Muscle of arm (tissue), 12 donors: Measurements from ENCODE around the gene ARL10. TPM values are rescaled to one million over a fixed set of nuclear protein-coding genes. Genes with fewer than 3 reads are reported as not detected.

Source experiments
- polyA plus RNA-seq, 12 donors: library from polyadenylated mRNA; unstranded; fragments of 120-200 nt; gene quantifications; one replicate each; pipeline ENCODE4 v1.2.1, GENCODE V29; 2013; ENCODE audit not compliant: insufficient read length in 12 of 12

Gene ARL10
- polyA plus RNA-seq, 12 donors: 4.9 to 37.8 (median 10.9) TPM

Other genes with a start within 250 kb of the ARL10 start
- 10 to 100 TPM in 11 of 12 donors, not detected in 1; 11.1 to 24.0 (median 15.2) TPM for gene SIMC1, start 127.1 kb upstream of the ARL10 start, polyA plus RNA-seq
- 10 to 100 TPM in 11 of 12 donors, not detected in 1; 30.5 to 77.7 (median 65.3) TPM for gene KIAA1191, start 3.7 kb upstream of the ARL10 start, polyA plus RNA-seq
- gene NOP16, start 23.1 kb downstream of the ARL10 start, polyA plus RNA-seq: 10 to 100 TPM in 10 of 12 donors, not detected in 2; 21.8 to 30.9 (median 26.4) TPM
- 100 to 1,000 TPM in 11 of 12 donors, not detected in 1; 110 to 188 (median 155) TPM for gene HIGD2A, start 23.3 kb downstream of the ARL10 start, polyA plus RNA-seq
- 100 to 1,000 TPM in 1 of 12 donors, 10 to 100 TPM in 10, not detected in 1; 41.8 to 132 (median 49.0) TPM for gene CLTB, start 51.1 kb downstream of the ARL10 start, polyA plus RNA-seq
- 10 to 100 TPM in 11 of 12 donors, not detected in 1; 23.1 to 35.6 (median 28.3) TPM for gene FAF2, start 82.9 kb downstream of the ARL10 start, polyA plus RNA-seq
- gene RNF44, start 171.9 kb downstream of the ARL10 start, polyA plus RNA-seq: 10 to 100 TPM in 11 of 12 donors, not detected in 1; 22.1 to 66.4 (median 30.7) TPM
- 10 to 100 TPM in 1 of 12 donors, 1 to 10 TPM in 2, under 1 TPM in 7, not detected in 2; 0.18 to 14.2 (median 0.53) TPM for gene CDHR2, start 183.9 kb downstream of the ARL10 start, polyA plus RNA-seq
- 1 to 10 TPM in 4 of 12 donors, under 1 TPM in 7, not detected in 1; 0.48 to 5.5 (median 0.70) TPM for gene GPRIN1, start 244.7 kb downstream of the ARL10 start, polyA plus RNA-seq